ENCODE results near the gene ANKS1A. TPM values are rescaled to one million over a fixed set of nuclear protein-coding genes. Genes with fewer than 3 reads are reported as not detected.

Gene ANKS1A
- total RNA-seq, 3 donors from 2014 or later (not counting 1 experiment from before 2014, with no cell fraction given): 10.4 to 11.5 (median 10.9) TPM

- 62% methylated on average over 7 of the region's 11 CpGs for WGBS (ENCODE audit: insufficient coverage)
- no peak overlapping the region for H3K4me3 Mint-ChIP-seq
- Histone ChIP-seq H3K27ac (ENCODE audit: low read length) (no peak overlapping the region), H3K36me3 (ENCODE audit: control insufficient read depth, insufficient read depth, low read length) (no peaks in the 10 kb centered on the region), H3K4me3 (ENCODE audit: low read length) (no peak overlapping the region), H3K9me3 (ENCODE audit: control insufficient read depth, insufficient read depth, low read length) (no peaks in the 10 kb centered on the region), H3K4me1 (ENCODE audit: control insufficient read depth, insufficient read depth, low read length) (no peaks in the 10 kb centered on the region), H3K27me3 (ENCODE audit: control insufficient read depth, insufficient read depth, low read length) (no peaks in the 10 kb centered on the region)
- DNase-seq: no peak
- H3K9me3 Mint-ChIP-seq: no peaks in the 10 kb centered on the region
- no peaks in the 10 kb centered on the region for H3K27me3 Mint-ChIP-seq (ENCODE audit: low read depth in 2 of 2)
- peaks cover 15 to 20% of the 10 kb centered on the region in 2 donors for H3K4me1 Mint-ChIP-seq
- TF ChIP-seq CTCF (IDR thresholded peaks at IDR 0.05): no peak
- intact Hi-C loops (cut with micrococcal nuclease): no loop called here
- H3K27ac Mint-ChIP-seq: no peak overlapping the region
- ATAC-seq: no peak
- H3K36me3 Mint-ChIP-seq: no peaks in the 10 kb centered on the region
Measured at GRCh38 chr6:35025232-35026188, 136.5 kb downstream of the ANKS1A start.

- H3K4me1 ChIP-seq (ENCODE audit: control insufficient read depth, insufficient read depth, low read length): no peaks in the 10 kb centered on the region
- Mint-ChIP-seq H3K27me3 (ENCODE audit: low read depth in 2 of 2) (no peaks in the 10 kb centered on the region), H3K36me3 (no peaks in the 10 kb centered on the region), H3K9me3 (no peaks in the 10 kb centered on the region), H3K4me1 (peaks cover 15 to 20% of the 10 kb centered on the region in 2 donors), H3K4me3 (no peak overlapping the region), H3K27ac (no peak overlapping the region)
- no peaks in the 10 kb centered on the region for H3K27me3 ChIP-seq (ENCODE audit: control insufficient read depth, insufficient read depth, low read length)
- 95% methylated on average over 5 of the region's 5 CpGs for WGBS (ENCODE audit: insufficient coverage)
- DNase-seq (no peak), ATAC-seq (no peak)
- H3K9me3 ChIP-seq (ENCODE audit: control insufficient read depth, insufficient read depth, low read length): no peaks in the 10 kb centered on the region
- TF ChIP-seq CTCF (IDR thresholded peaks at IDR 0.05): no peak
- intact Hi-C loops (cut with micrococcal nuclease): no loop called here
- H3K36me3 ChIP-seq (ENCODE audit: control insufficient read depth, insufficient read depth, low read length): no peaks in the 10 kb centered on the region
- no peak overlapping the region for H3K27ac ChIP-seq (ENCODE audit: low read length)
- H3K4me3 ChIP-seq (ENCODE audit: low read length): no peak overlapping the region
Measured at GRCh38 chr6:35026434-35027222, 137.6 kb downstream of the ANKS1A start.

GRCh38 chr6:35027807-35028206 is 138.8 kb downstream of the ANKS1A start:
- ATAC-seq (no peak), DNase-seq (no peak)
- WGBS (ENCODE audit: insufficient coverage): 93% methylated on average over 2 of the region's 2 CpGs
- Histone ChIP-seq H3K4me3 (ENCODE audit: low read length) (no peak overlapping the region), H3K27me3 (ENCODE audit: control insufficient read depth, insufficient read depth, low read length) (no peaks in the 10 kb centered on the region), H3K27ac (ENCODE audit: low read length) (no peak overlapping the region), H3K9me3 (ENCODE audit: control insufficient read depth, insufficient read depth, low read length) (no peaks in the 10 kb centered on the region), H3K36me3 (ENCODE audit: control insufficient read depth, insufficient read depth, low read length) (no peaks in the 10 kb centered on the region), H3K4me1 (ENCODE audit: control insufficient read depth, insufficient read depth, low read length) (no peaks in the 10 kb centered on the region)
- Mint-ChIP-seq H3K36me3 (no peaks in the 10 kb centered on the region), H3K4me3 (no peak overlapping the region), H3K27me3 (ENCODE audit: low read depth in 2 of 2) (no peaks in the 10 kb centered on the region), H3K9me3 (no peaks in the 10 kb centered on the region), H3K4me1 (peaks cover 15 to 20% of the 10 kb centered on the region in 2 donors), H3K27ac (no peak overlapping the region)
- TF ChIP-seq CTCF (IDR thresholded peaks at IDR 0.05): no peak
- intact Hi-C loops (cut with micrococcal nuclease): no loop called here

Measured in natural killer cell (primary cell).